B cell (primary cell): ENCODE results near the gene NCOA1.

Experiments
- CTCF ChIP-seq: fragments of 200-600 bp; IDR thresholded peaks from one replicate; pipeline ENCODE4 v1.8.0; 2022; ENCODE audit warnings: antibody characterized with exemption, mild to moderate bottlenecking
- EZH2 ChIP-seq: IDR thresholded peaks from 2 replicates; pipeline ENCODE4 v1.6.1; 2012; ENCODE audit warnings: borderline replicate concordance, low read depth, mild to moderate bottlenecking, moderate library complexity, low read length; ENCODE audit not compliant: insufficient read depth, poor library complexity, severe bottlenecking

GRCh38 chr2:24766609-24767008 lies 275.6 kb downstream of the NCOA1 start:
- TF ChIP-seq CTCF (no peak), EZH2 (no peak)
